Measurements from ENCODE around the gene RBPJ. TPM values are rescaled to one million over a fixed set of nuclear protein-coding genes. Genes with fewer than 3 reads are reported as not detected.

Gene RBPJ
- total RNA-seq, 1 donor from 2014 or later: 121 TPM

- Mint-ChIP-seq H3K4me1 (ENCODE audit: low read depth, unreplicated experiment) (no peaks in the 10 kb centered on the region), H3K9me3 (ENCODE audit: unreplicated experiment) (no peaks in the 10 kb centered on the region), H3K4me3 (ENCODE audit: unreplicated experiment) (no peak overlapping the region), H3K27ac (ENCODE audit: unreplicated experiment) (no peak overlapping the region), H3K36me3 (ENCODE audit: unreplicated experiment) (no peaks in the 10 kb centered on the region), H3K27me3 (ENCODE audit: unreplicated experiment) (no peaks in the 10 kb centered on the region)
- TF ChIP-seq CTCF (IDR thresholded peaks at IDR 0.05; ENCODE audit: partially characterized antibody, unreplicated experiment): no peak
- no peak for DNase-seq
Observed at GRCh38 chr4:26424838-26425237, 104.0 kb downstream of the RBPJ start.

- no peak overlapping the region for H3K27ac Mint-ChIP-seq (ENCODE audit: unreplicated experiment)
- H3K4me1 Mint-ChIP-seq (ENCODE audit: low read depth, unreplicated experiment): no peaks in the 10 kb centered on the region
- no peaks in the 10 kb centered on the region for H3K27me3 Mint-ChIP-seq (ENCODE audit: unreplicated experiment)
- no peak for DNase-seq
- H3K4me3 Mint-ChIP-seq (ENCODE audit: unreplicated experiment): no peak overlapping the region
- H3K9me3 Mint-ChIP-seq (ENCODE audit: unreplicated experiment): no peaks in the 10 kb centered on the region
- TF ChIP-seq CTCF (IDR thresholded peaks at IDR 0.05; ENCODE audit: partially characterized antibody, unreplicated experiment): no peak
- no peaks in the 10 kb centered on the region for H3K36me3 Mint-ChIP-seq (ENCODE audit: unreplicated experiment)
Observed at GRCh38 chr4:26425953-26426352, 105.1 kb downstream of the RBPJ start.

- Mint-ChIP-seq H3K27ac (ENCODE audit: unreplicated experiment) (no peak overlapping the region), H3K4me1 (ENCODE audit: low read depth, unreplicated experiment) (no peaks in the 10 kb centered on the region), H3K36me3 (ENCODE audit: unreplicated experiment) (no peaks in the 10 kb centered on the region), H3K4me3 (ENCODE audit: unreplicated experiment) (no peak overlapping the region), H3K9me3 (ENCODE audit: unreplicated experiment) (no peaks in the 10 kb centered on the region), H3K27me3 (ENCODE audit: unreplicated experiment) (no peaks in the 10 kb centered on the region)
- TF ChIP-seq CTCF (IDR thresholded peaks at IDR 0.05; ENCODE audit: partially characterized antibody, unreplicated experiment): no peak
- no peak for DNase-seq
Observed at GRCh38 chr4:26426892-26427291, 106.1 kb downstream of the RBPJ start.

GRCh38 chr4:26429910-26430309, 109.1 kb downstream of the RBPJ start:
- TF ChIP-seq CTCF (IDR thresholded peaks at IDR 0.05; ENCODE audit: partially characterized antibody, unreplicated experiment): no peak
- Mint-ChIP-seq H3K36me3 (ENCODE audit: unreplicated experiment) (no peaks in the 10 kb centered on the region), H3K4me1 (ENCODE audit: low read depth, unreplicated experiment) (no peaks in the 10 kb centered on the region), H3K9me3 (ENCODE audit: unreplicated experiment) (no peaks in the 10 kb centered on the region), H3K27ac (ENCODE audit: unreplicated experiment) (no peak overlapping the region), H3K27me3 (ENCODE audit: unreplicated experiment) (no peaks in the 10 kb centered on the region), H3K4me3 (ENCODE audit: unreplicated experiment) (no peak overlapping the region)
- DNase-seq: no peak

GRCh38 chr4:26431461-26432180, 110.8 kb downstream of the RBPJ start:
- Mint-ChIP-seq H3K4me1 (ENCODE audit: low read depth, unreplicated experiment) (no peaks in the 10 kb centered on the region), H3K27ac (ENCODE audit: unreplicated experiment) (no peak overlapping the region), H3K36me3 (ENCODE audit: unreplicated experiment) (no peaks in the 10 kb centered on the region), H3K27me3 (ENCODE audit: unreplicated experiment) (no peaks in the 10 kb centered on the region), H3K9me3 (ENCODE audit: unreplicated experiment) (no peaks in the 10 kb centered on the region), H3K4me3 (ENCODE audit: unreplicated experiment) (no peak overlapping the region)
- no peak for DNase-seq
- TF ChIP-seq CTCF (IDR thresholded peaks at IDR 0.05; ENCODE audit: partially characterized antibody, unreplicated experiment): no peak

All from glutamatergic neuron (in vitro differentiated cells).